GM03348 (cell line): ENCODE results near the gene PPP2R2D.

Source experiments
- DNase-seq: peaks from one replicate; pipeline ENCODE4 v3.0.0; 2012; ENCODE audit warnings: low spot score

Gene PPP2R2D

GRCh38 chr10:131998845-131999681 is 98.3 kb downstream of the PPP2R2D start:
- DNase-seq: no peak

- no peak for DNase-seq
These were observed 100.6 kb downstream of the PPP2R2D start for GRCh38 chr10:132001238-132001972.

GRCh38 chr10:132002004-132002403 is 101.2 kb downstream of the PPP2R2D start:
- no peak for DNase-seq

GRCh38 chr10:132003282-132003924 is 102.6 kb downstream of the PPP2R2D start:
- DNase-seq: no peak

- DNase-seq: no peak
These were observed 103.2 kb downstream of the PPP2R2D start for GRCh38 chr10:132004052-132004451.

- DNase-seq: no peak
These were observed 104.3 kb downstream of the PPP2R2D start for GRCh38 chr10:132005147-132005546.

GRCh38 chr10:132006966-132007365 is 106.2 kb downstream of the PPP2R2D start:
- no peak for DNase-seq

GRCh38 chr10:132007681-132008080 is 106.9 kb downstream of the PPP2R2D start:
- DNase-seq: no peak
